DOHH2 (cell line): ENCODE results near the gene VASP.

ENCODE experiments used
- EZH2phosphoT487 ChIP-seq: fragments of 200-600 bp; sonication (generic); IDR thresholded peaks from 2 replicates; pipeline ENCODE4 v1.6.1; 2017; ENCODE audit warnings: borderline replicate concordance, mild to moderate bottlenecking, antibody characterized with exemption, low read length, moderate library complexity, mixed read lengths
- TF ChIP-seq, protein P1 (sequence below): fragments of 200-600 bp; sonication (generic); IDR thresholded peaks from one replicate; pipeline ENCODE4 v1.5.1; 2014; ENCODE audit warnings: antibody characterized with exemption, mild to moderate bottlenecking, low read depth, low read length; ENCODE audit not compliant: poor library complexity, severe bottlenecking

DNA sequence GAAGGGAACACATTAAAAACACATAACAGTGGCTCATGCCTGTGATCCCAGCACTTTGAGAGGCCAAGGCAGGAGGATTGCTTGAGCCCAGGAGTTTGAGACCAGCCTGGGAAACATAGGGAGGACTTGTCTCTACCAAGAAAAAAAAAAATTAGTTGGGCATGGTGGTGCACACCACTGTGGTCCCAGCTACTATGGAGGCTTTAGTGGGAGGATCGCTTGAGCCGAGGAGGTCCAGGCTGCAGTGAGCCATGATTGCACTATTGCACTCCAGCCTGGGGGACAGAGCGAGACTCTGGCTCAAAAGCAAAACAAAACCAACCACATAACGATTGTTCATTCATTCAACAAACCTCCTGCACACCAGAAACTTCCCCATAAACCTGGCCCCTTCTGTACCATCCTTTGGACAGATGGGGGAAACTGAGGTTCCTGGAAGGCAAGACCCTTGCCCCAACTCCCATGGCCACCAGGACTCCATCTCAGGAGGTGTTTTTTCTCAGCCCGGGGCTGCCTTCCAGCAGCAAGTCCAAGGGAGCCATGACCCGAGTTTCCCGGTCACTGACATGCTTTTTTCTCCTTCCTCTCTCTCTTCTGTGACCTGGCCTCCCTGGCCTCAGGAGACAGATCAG lies 35.2 kb upstream of the VASP start:
- TF ChIP-seq, protein P1, sequence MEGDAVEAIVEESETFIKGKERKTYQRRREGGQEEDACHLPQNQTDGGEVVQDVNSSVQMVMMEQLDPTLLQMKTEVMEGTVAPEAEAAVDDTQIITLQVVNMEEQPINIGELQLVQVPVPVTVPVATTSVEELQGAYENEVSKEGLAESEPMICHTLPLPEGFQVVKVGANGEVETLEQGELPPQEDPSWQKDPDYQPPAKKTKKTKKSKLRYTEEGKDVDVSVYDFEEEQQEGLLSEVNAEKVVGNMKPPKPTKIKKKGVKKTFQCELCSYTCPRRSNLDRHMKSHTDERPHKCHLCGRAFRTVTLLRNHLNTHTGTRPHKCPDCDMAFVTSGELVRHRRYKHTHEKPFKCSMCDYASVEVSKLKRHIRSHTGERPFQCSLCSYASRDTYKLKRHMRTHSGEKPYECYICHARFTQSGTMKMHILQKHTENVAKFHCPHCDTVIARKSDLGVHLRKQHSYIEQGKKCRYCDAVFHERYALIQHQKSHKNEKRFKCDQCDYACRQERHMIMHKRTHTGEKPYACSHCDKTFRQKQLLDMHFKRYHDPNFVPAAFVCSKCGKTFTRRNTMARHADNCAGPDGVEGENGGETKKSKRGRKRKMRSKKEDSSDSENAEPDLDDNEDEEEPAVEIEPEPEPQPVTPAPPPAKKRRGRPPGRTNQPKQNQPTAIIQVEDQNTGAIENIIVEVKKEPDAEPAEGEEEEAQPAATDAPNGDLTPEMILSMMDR: no peak
- no peak for TF ChIP-seq EZH2phosphoT487
